GM18858 (cell line): ENCODE data around the gene FBXW5.

Experiments used
- ATAC-seq: cut with Tn5 transposase; IDR thresholded peaks from one replicate; pipeline ENCODE4 v1.9.1; 2021; ENCODE audit not compliant: unreplicated experiment

The FBXW5 gene

DNA sequence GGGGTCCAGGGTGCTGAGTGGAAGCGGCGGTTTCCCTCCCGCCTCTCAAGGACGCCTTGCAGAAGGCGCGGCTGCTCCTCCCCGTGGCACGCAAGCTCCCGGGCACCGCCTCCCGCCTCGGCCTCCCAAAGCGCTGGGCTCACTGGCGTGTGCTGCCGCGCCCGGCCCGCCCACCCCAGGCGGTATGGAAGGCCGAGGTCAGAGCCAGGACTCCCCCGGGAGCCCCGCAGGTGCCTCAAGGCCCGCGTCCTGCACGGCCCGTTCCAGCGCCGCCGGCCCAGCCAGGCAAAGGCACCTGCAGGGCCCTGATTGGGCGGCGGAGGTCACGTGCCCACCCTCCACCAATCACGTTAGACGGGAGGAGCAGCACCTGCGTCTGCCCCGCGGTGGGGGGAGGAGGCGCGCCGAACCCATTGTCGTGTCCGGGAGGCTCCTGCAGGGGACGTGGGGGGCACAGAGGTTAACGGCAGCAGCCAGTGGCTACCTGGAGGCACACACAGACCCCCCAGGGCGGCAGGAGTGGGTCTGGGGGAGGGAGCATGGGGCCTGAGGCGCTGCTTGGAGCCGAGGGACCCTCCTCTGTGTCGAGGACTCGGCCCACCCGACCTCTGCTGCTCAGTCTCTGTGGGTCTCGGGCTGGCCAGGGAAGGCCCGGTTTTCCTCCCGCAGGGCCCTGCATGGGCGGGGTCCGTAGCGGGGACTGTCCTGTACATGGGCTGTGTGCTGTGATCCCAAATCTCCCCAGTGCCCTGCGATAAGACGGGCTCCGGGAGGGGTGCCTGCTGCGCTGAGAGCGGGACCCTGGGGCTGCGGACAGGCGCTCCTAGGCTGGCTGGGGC lies 5.5 kb upstream of the FBXW5 start:
- ATAC-seq, result peak; percentile 75

DNA sequence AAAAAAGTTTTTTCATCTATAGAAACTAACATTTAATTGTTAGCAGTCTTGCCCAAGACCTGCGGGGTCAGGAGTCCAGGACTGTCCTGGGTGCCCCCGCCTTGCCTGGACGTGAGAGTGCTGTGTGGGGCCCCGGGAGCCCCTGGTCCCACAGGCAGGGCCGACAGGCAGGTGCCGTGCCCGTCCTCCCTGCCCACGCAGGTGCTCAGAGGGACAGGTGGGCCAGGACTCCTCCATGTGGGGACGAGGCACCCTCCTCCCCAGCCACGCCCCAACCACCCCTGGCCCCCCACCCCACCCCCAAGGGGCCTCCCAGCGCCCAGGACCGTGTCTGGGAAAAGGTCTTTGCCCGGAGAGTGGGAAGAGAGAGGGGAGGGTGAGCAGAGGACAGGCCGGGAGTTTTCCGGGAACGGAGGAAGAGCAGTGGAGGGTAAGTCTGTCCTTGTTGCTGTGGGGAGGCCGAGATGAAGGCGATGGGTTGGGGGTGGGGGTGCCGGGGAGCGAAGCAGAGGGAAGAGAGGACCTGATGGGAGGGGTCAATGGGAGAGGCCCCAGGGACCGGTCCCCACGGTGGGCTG lies 4.8 kb upstream of the FBXW5 start:
- ATAC-seq, result no peak

DNA sequence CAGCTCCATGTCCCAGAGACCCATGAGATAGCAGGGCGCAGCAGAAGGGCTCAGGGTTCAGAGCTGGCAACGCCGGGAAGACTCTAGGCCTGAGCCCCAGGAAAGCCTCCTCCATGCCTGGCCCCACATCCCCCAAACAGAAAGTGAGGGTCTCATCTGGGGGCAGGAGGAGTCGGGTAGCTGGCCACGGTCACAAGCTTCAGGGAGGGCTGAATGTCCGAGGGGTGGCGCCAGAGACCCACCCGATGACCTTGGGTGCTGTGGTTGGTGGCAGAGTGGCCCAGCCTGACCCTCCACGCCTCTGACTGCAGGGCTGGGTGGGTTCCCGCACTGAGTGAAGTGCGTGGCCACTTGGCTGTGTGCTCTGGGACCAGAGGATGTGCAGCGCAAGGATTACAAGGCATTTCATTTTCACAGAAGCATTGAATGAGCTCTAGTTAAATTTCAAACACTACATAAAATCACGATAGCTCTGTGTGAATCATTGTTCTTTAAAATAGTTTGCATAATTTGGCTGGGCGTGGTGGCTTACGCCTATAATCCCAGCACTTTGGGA lies 3.5 kb upstream of the FBXW5 start:
- no peak for ATAC-seq

DNA sequence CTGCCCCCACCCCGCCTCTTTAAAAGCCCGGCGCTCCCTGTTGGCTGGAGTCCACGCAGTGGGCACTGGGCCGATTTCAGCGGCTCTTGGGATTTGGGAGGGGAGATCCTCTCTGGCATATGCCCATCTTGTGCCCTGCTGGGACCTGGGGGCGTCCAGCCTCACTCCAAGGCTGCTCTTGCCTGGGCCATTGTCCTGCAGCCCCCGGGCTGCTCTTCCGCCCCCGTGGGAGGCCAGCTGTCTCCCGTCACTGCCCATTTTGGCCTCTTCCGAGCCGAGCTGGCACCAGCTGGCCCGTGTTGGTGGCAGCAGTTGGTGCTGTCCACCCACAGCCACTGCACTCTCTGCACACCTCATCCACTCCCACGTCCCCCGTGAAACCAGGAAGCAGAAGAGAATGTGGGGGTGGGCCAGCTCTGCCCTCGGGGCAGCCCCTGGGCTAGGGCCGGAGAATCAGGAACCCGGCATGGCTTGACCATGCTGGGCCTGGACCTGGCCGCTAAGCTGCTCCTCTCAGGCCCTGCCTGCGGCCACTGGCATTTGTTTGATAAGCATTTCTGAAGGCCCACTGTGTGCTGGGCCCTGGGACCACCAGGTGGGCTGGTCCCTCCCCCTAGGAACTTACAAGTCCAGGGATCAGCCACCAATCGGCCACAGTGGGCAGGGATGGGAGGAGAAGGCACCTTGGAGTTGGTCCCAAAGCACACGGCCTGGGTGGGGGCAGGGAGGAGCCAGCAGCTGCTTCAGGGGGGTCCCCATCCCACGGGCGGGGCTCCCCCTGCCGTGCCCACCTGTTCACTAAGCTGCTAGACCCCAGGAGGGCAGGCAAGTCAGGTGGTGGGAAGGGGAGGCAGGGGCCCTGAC lies 2.7 kb upstream of the FBXW5 start:
- no peak for ATAC-seq

DNA sequence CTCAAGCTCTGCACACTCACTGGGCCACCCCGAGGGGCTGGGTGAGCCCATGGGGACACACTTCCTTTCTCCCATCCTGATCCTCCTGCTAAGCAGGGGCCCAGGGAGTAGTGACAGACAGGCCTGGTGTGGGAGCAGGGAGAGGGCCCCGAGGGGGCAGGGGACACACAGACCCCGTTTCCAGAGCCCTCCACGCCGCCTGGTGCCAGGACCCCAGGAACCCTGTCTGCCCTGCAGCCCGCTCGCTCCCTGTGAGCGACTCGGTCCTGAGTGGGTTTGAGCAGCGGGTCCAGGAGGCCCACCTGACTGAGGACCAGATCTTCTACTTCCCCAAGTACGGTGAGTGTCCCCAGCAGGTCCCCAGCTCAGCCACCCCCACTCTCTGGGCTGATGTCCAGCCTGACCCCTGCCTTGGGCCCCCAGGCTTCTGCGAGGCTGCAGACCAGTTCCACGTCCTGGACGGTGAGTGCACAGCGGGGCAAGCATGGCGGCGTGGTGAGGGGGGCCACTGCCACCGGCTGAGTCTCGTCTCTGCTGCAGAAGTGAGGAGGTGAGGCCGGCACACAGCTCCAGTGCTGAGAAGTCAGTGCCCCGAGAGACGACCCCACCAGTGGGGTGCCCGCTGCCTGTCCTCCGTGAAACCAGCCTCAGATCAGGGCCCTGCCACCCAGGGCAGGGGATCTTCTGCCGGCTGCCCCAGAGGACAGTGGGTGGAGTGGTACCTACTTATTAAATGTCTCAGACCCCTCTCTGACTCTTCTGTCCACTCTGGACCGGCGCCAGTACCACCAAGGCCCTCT lies 1.9 kb upstream of the FBXW5 start:
- ATAC-seq, result no peak

DNA sequence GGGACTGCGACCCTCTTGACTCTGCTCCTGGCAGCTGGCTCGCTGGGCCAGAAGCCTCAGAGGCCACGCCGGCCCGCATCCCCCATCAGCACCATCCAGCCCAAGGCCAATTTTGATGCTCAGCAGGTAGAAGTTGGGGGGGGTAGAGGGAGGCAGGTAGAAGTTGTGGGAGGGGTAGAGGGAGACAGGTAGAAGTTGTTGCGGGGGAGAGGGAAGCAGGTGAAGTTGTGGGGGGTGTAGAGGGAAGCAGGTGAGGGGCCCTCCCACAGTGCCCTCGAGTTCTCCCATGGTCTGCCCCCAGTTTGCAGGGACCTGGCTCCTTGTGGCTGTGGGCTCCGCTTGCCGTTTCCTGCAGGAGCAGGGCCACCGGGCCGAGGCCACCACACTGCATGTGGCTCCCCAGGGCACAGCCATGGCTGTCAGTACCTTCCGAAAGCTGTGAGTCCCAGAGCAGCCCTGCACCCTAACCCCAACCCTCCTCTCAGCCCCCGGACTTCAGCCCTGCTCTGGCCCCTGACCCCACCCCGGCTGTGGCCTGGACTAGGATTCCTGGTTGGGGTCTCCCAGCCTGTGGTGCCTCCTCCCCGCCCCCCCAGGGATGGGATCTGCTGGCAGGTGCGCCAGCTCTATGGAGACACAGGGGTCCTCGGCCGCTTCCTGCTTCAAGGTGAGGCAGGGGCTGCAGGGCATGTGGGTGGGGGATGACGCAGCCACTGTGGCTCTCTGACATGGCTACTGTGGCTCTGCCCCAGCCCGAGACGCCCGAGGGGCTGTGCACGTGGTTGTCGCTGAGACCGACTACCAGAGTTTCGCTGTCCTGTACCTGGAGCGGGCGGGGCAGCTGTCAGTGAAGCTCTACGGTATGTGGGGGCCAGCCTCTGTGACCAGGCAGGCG lies 1.0 kb upstream of the FBXW5 start:
- no peak for ATAC-seq

DNA sequence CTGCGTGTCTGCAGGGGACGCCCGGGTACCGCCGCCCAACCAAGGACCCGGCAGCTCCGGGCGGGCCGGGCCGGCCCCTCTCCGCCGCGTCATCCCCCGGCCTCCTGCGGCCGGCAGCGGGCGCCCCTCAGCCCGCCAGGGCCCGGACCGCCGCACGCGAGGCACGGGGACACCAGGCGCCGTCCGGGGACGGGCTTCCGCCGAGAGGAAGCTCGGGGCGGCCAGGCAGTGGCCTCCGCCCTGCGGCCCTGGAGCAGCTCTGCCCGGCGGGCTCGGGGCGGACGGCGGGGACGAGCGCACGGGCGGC lies 373 bp downstream of the FBXW5 start:
- peak; percentile 28 for ATAC-seq

DNA sequence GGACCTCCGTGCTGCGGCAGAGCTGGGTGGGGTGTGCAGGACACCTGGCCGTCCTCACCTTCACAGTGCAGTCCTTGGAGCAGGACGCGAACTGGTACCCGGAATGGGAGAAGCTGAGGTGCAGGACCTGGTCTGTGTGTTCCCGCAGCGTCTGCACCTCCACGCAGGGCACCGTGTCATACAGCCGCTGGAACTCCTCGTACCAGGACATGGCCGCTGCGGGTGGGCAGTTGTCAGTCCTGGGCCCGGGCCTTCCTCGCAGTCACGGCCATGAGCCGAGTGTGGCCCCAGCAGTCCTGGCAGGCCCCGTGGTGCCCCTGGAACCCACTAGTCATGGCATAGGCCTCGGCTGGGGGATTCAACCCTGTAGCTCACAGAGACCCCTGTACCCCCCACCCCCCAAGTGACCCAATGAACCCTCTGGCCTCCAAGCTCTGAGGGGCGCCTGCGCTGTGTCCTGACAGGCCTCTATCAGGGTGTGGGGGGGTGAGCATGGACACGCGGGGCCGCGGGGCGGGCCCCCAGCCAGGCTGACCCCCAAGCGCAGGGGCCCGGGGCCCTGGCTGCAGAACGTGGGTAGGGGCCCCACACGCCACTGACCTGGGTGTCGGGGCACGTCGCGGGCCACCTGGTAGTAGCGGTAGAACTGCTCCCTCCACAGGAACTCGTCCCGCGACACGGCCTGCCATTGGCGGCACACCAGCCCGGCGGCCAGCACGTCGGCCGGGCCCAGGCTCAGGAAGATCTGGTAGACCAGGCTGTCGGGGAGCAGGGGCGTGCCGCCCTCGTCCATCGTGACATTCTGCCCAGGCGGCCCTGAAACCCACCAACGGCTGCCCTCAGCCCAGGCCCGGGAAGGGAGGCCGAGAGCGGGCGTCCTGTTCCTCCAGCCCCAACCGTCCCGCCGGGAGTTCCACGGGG lies 987 bp downstream of the FBXW5 start:
- ATAC-seq, result no peak

DNA sequence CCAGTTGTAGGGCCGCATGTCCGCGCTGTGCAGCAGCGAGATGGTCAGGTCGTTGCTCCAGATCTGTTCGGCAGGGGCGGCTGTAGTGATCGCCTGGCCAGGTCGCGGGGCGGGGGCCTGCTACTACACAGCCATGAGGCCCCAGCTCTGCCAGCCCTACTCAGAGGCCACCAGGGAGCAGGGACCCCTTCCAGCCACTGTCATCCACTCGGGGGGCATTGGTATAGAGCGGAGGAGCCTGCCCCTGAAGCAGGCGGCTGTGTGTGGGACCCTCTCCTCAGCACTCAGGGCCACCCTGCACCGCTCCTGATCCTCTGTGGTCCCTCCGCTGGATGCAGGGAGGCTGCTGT lies 1.7 kb downstream of the FBXW5 start:
- ATAC-seq, result no peak

DNA sequence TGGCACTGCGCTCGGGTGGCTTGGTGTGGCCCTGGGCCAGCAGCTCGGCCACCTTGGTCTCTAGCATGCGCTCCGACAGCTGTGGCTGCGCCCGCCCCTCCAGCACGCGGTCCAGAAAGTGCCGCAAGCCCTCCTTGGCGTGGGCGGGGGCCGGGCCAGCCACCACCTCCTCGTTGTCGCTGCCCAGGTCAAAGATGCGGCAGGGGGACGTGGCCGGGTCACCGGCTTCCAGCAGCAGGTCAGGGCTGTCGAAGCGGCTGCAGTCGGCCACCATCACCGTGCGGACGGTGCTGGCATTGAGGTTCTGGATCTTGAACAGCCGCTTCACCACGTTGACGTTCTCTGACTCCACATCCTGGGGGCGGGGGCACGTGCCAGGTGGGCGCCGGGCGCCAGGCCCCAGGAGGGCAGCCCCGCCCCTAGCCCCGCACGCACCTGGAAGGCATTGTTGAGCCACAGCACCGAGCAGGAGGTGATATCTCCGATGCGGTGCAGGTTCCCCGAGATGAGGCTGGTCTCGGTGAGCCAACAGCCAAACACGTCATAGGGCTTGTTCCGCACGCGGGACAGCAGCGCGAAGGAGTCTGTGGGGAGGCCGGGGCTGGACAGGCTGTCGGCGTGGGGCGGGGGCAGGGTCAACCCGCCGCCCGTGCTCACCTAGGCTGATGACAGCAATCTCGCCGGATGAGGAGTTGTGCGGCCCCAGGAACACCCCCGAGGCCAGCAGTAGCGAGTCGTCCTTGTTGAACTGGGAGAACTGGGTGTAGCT lies 2.2 kb downstream of the FBXW5 start:
- no peak for ATAC-seq

DNA sequence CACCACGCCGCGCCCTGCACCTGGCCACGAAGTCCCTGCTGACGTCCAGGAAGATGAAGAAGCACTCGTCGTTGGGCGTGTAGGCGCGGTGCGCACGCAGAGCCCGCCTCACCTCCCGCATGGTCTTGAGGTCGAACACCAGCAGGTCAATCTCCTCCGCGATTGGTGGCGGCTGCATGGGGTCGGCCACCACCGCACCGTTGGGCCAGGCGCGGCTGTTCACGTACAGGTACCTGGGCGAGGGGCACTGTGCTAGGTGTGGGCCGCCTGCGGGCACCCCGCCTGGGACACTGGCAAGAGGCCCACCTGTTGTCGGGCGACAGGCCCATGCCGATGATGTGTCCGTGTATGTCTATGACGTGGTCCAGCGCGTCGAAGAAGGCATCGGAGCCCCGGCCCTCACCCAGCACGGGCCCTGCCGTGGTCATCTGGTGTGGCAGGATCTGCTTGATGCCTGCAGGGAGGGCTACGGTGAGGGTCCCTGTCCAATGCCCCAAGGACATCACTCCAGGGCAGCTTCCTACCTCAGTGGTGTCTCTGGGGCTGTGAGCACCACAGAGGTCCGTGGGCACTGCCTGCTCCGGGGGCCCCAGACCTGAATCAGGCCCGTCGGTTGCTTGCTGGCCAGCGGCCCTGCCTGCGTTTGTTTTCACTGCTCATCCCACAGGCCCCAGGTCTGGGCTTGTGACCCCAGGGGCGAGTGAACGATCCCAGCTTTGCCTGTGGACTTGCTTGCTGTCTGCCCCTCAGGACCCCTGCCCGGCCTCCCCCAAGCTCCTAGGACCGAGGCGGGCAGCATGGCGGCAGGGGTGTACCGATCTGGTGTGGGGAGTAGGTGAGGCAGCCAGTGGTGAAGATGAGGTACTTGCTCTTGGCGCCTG lies 3.1 kb downstream of the FBXW5 start:
- ATAC-seq, result no peak

DNA sequence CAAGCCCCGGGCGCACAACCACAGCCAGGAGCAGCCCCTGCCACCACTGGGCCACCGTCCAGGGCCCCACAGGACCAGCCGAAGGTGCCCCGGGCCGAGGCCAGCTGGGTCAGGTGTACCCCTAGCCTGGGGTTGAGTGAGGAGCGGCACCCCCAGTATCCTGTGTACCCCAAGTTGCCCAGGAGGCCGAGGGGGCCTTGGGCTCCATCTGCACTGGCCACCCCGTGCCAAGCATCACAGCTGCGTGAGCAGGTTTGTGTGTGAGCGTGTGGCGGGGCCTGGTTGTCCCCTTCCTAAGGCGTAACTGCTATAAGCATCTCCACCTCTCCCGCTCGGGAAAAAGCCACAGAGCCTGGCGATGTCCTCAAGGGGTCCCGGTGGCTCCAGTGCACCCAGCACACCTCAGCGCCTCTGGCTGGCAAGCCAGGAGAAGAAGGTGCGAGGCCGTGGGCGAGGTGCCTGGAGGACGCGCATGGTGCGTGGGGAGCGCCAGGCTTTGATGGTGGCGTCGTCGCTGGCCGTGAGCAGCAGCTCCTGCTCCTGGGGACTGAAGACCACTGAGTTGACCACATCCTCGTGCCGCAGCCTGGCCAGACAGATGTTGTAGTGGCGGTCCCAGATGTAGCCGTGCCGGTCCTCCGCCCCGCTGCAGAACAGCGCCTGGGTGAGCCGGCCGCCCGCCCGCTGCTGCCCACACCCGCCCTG lies 3.9 kb downstream of the FBXW5 start:
- no peak for ATAC-seq

DNA sequence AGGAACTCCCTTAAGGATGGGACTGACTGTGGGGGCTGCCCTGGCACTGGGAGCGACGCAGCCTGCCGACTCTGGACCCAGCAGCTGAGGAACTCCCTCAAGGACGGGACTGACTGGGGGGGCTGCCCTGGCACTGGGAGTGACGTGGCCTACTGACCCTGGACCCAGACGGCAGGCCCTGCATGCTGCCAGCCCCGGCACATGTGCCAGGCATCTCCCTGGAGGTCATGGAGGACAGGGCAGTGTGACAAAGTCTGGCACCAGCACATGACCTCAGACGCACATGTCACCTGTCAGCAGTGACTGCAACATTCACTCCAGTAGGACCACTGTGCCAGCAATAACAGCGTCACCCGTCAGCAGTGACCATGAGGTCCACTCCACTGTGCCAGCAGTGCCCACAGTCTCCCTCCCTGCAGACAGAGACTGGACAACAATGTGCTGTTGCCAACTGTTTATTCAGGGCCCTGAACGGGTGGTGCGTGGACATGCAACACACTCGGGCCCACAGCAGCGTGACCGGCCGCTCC lies 4.5 kb downstream of the FBXW5 start:
- no peak for ATAC-seq

DNA sequence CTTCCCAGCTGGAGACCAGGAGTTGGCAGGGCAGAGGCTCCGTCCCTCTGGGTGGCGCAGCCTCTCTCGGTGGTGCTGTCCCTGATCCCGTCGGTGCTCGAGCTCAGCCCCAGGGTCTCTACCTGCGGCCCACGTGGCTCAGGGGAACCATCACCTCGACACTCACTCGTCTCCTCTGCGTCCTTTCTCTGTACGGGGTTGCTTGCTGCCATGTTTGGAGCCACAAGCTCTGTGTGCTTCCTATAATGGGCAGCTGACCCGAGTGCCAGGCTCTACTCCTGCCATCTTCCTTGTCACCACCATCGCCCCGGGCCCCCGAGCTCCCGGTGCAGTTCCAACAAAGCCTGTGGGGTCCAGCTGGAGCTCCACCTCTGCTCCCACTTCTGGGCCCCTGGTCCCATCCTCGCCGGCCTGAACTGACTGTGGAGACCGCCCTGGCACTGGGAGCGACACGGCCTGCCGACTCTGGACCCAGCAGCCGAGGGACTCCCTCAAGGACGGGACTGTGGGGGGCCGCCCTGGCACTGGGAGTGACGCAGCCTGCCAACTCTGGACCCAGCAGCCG lies 5.0 kb downstream of the FBXW5 start:
- ATAC-seq, result no peak

DNA sequence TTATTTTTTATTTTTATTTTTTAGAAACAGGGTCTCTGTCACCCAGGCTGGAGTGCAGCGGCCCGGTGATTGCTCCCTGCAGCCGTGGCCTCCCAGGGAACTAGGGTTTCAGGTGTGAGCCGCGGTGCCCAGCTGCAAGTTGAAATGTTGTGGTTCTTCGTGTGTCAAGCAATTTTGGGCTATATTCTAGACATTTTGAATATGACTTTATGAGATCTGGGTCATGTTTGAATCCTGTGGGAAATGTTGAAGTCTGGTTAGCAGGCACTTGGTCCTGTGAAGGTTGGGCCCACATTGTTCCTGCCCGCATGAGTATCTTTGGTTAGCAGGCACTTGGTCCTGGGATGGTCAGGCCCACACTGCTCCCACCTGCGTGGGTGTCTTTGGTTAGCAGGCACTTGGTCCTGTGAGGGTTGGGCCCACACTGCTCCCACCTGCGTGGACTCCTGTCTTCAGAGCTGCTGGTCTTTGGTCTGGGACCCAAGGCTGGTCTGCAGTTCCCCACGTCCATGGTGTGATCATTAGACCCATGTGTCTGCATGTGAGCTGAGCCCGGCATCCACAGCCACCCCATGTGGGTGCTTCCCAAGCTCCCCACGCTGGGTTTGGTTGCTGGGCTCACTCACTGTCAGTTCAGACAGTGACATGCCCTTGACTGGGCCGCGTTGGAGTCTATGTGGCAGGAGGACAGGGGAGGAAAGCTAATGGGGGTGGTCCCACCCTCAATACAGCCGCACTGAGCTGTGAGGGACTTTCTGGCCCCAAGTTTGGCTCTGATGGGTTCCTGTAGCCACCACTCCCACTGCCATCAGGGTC lies 7.1 kb downstream of the FBXW5 start:
- no peak for ATAC-seq
